ENCODE results near the gene ZPR1. TPM values are rescaled to one million over a fixed set of nuclear protein-coding genes. Genes with fewer than 3 reads are reported as not detected.
"Not testable (repeated sequence)": the region's sequence is repeated elsewhere in the genome, so short reads cannot be mapped to it uniquely, and the experiment has no call there.

The ZPR1 gene
- polyA plus RNA-seq, 1 donor from 2014 or later = 34.5 TPM

DNA sequence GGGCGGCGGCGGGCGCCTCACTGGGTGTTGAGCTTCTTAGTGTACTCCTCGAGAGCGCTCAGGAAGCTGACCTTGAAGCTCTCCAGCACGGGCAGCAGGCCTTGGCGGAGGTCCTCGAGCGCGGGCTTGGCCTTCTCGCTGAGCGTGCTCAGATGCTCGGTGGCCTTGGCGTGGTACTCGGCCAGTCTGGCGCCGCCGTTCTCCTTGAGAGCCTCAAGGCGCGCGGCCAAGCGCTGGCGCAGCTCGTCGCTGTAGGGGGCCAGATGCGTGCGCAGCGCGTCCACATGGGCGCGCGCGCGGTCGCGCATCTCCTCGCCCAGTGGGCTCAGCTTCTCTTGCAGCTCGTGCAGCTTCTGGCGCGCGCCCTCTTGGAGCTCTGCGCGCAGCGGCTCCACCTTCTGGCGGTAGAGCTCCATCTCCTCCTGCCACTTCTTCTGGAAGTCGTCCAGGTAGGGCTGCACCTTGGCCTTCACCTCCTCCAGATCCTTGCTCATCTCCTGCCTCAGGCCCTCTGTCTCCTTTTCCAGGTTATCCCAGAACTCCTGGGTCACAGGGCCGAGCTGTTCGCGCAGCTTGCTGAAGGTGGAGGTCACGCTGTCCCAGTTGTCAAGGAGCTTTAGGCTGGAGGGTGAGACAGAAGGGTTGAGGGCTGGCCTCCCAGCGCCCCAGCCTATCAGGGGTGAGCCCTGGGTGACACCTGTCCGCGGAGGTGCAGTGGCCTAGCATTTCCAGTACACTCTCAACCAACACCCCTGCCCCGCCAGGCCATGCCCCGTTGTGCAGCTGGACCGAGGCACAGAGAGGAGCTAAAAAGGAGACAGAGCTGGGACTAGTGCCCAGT is 48.2 kb upstream of the ZPR1 start:
- H3K4me3 ChIP-seq (ENCODE audit: low read length) = peak overlapping the region; percentile 67
- no peaks in the 10 kb centered on the region for H3K27me3 ChIP-seq (ENCODE audit: insufficient read depth, low read depth, low read length)
- no peaks in the 10 kb centered on the region for H3F3A ChIP-seq (ENCODE audit: insufficient read depth, low read length, poor library complexity, severe bottlenecking)
- no peaks in the 10 kb centered on the region for H3K36me3 ChIP-seq (ENCODE audit: insufficient read depth, low read length)
- peak overlapping the region; percentile 60 for H2AFZ ChIP-seq (ENCODE audit: low read depth, low read length)
- no peaks in the 10 kb centered on the region for H3K9me2 ChIP-seq (ENCODE audit: insufficient read depth, low read length)
- no peak overlapping the region for H3K27ac ChIP-seq (ENCODE audit: low read length)
- no peaks in the 10 kb centered on the region for H3K9me3 ChIP-seq (ENCODE audit: low read length)
- H3K79me2 ChIP-seq (replicated peaks; ENCODE audit: insufficient read depth, low read length) = no peaks in the 10 kb centered on the region
- peak overlapping the region; percentile 61 for H3K9ac ChIP-seq (ENCODE audit: low read length)
- peak overlapping the region; percentile 30 for H3K4me2 ChIP-seq (ENCODE audit: low read length)
- TF ChIP-seq SMC3 (conservative IDR thresholded peaks at IDR 0.05; ENCODE audit: poor library complexity) = peak; percentile 83
- TF ChIP-seq RAD21 (conservative IDR thresholded peaks at IDR 0.05) = peak; percentile 77
- TF ChIP-seq MXI1 (conservative IDR thresholded peaks at IDR 0.05; ENCODE audit: poor library complexity, severe bottlenecking) = peak; percentile 65
- peak; percentile 84 for TF ChIP-seq CTCF (IDR thresholded peaks at IDR 0.05; ENCODE audit: poor library complexity, severe bottlenecking)
- TF ChIP-seq REST (IDR thresholded peaks at IDR 0.05; ENCODE audit: borderline replicate concordance) = no peak
- no peak for TF ChIP-seq TAF1 (IDR thresholded peaks at IDR 0.05; ENCODE audit: low read depth)
- TF ChIP-seq EP300 (conservative IDR thresholded peaks at IDR 0.05; ENCODE audit: poor library complexity, severe bottlenecking) = peak; percentile 14
- no peak for TF ChIP-seq EZH2 (IDR thresholded peaks at IDR 0.05; ENCODE audit: borderline replicate concordance, insufficient read depth, low read length, poor library complexity, severe bottlenecking)
- peak; percentile 61 for TF ChIP-seq POLR2AphosphoS5 (IDR thresholded peaks at IDR 0.05)
- no peaks in the 10 kb centered on the region for H4K20me1 ChIP-seq (ENCODE audit: insufficient read depth)

DNA sequence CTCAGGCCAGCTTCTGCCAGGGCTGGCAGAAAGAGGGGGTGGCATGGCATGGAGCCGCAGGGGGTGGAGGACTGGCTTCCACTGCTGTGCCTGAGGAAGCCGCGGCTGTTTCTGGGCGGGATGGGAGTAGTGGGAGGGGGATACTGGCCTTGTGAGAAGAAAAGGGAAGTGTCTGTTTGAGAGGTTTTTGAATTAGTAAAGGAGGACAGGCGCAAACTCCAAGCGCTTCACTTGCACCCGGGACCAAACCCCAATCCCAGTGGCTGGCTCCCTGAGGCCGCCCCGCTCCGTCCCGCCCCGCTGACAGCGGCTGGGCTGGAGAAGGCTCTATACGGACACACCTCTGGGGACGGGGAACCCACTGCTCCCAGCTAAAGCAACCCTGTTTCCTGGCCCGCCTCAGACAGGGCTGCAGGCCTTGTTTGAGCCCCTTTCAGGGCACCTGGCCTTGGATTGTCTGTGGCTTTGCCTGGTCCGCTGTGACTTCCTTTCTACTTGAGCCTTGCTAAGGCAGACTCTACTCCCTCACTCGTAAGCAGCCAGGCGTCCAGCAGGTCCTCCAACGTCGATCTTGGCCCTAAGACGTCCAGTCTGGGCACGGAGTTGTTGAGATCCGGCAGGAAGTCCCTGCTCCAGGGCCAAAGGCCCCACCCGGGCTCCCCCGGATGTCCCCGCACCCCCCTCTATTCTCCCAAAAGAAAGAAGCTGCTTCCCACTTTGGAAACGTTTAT is 47.4 kb upstream of the ZPR1 start:
- TF ChIP-seq EZH2 (IDR thresholded peaks at IDR 0.05; ENCODE audit: borderline replicate concordance, insufficient read depth, low read length, poor library complexity, severe bottlenecking) (no peak), REST (IDR thresholded peaks at IDR 0.05; ENCODE audit: borderline replicate concordance) (no peak)
- Histone ChIP-seq H3K27ac (ENCODE audit: low read length) (no peak overlapping the region), H3K9me2 (ENCODE audit: insufficient read depth, low read length) (no peaks in the 10 kb centered on the region), H3F3A (ENCODE audit: insufficient read depth, low read length, poor library complexity, severe bottlenecking) (no peaks in the 10 kb centered on the region), H3K4me2 (ENCODE audit: low read length) (peak overlapping the region; percentile 30), H2AFZ (ENCODE audit: low read depth, low read length) (peak overlapping the region; percentile 60), H3K79me2 (replicated peaks; ENCODE audit: insufficient read depth, low read length) (no peaks in the 10 kb centered on the region), H3K4me3 (ENCODE audit: low read length) (peak overlapping the region; percentile 67), H3K36me3 (ENCODE audit: insufficient read depth, low read length) (no peaks in the 10 kb centered on the region), H3K27me3 (ENCODE audit: insufficient read depth, low read depth, low read length) (no peaks in the 10 kb centered on the region), H3K9ac (ENCODE audit: low read length) (peak overlapping the region; percentile 61), H4K20me1 (ENCODE audit: insufficient read depth) (no peaks in the 10 kb centered on the region), H3K9me3 (ENCODE audit: low read length) (no peaks in the 10 kb centered on the region)

GRCh38 chr11:116834535-116835041 is 46.8 kb upstream of the ZPR1 start:
- H3K36me3 ChIP-seq (ENCODE audit: insufficient read depth, low read length); H4K20me1 ChIP-seq (ENCODE audit: insufficient read depth); H3K9me3 ChIP-seq (ENCODE audit: low read length); H3K4me3 ChIP-seq (ENCODE audit: low read length); H3K9me2 ChIP-seq (ENCODE audit: insufficient read depth, low read length); H3K79me2 ChIP-seq (replicated peaks; ENCODE audit: insufficient read depth, low read length); H3K27me3 ChIP-seq (ENCODE audit: insufficient read depth, low read depth, low read length); H3K9ac ChIP-seq (ENCODE audit: low read length); H2AFZ ChIP-seq (ENCODE audit: low read depth, low read length); H3F3A ChIP-seq (ENCODE audit: insufficient read depth, low read length, poor library complexity, severe bottlenecking); H3K4me2 ChIP-seq (ENCODE audit: low read length); H3K27ac ChIP-seq (ENCODE audit: low read length): not testable (repeated sequence)
